GM12873 (cell line): ENCODE data around the gene EPG5.

ENCODE experiments used
- TF ChIP-seq, protein P1 (sequence below): IDR thresholded peaks from 2 replicates; pipeline ENCODE4 v1.5.1; 2012; ENCODE audit warnings: low read depth, mild to moderate bottlenecking, moderate library complexity, low read length, control low read depth; ENCODE audit not compliant: insufficient read depth; ENCODE audit errors: missing control alignments

The EPG5 gene

DNA sequence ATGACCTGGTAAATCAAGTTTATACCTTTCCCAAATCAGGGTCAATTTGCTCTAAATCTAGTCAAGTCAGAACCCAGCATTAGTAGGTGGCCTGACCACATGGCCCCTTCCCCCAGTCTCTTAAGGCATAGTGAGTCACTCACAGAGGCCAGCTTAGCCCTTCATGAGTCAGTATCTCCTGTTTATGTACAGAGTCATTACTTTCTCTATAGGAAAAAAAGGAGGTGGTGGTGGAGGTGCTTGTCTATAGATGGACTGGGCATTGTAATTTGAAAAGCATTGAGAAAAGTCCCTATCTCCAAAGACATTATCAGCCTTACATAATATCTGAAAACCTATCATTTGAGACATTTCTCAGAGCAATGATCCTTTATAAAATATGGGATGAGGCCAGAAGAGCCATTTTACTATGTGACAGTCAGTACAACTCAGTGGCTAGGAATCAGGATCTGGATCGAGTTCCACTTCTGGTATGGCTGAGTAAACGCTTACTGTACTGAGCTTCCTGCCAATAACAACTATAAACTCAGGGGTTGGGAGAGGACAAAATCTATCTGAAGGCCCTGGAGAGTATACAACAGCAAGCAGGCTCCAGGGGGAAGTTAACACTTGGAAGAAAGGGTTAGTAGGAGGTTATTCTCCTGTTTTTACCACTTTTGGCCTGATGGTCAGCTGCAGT, 164.2 kb downstream of the EPG5 start:
- TF ChIP-seq, protein P1, sequence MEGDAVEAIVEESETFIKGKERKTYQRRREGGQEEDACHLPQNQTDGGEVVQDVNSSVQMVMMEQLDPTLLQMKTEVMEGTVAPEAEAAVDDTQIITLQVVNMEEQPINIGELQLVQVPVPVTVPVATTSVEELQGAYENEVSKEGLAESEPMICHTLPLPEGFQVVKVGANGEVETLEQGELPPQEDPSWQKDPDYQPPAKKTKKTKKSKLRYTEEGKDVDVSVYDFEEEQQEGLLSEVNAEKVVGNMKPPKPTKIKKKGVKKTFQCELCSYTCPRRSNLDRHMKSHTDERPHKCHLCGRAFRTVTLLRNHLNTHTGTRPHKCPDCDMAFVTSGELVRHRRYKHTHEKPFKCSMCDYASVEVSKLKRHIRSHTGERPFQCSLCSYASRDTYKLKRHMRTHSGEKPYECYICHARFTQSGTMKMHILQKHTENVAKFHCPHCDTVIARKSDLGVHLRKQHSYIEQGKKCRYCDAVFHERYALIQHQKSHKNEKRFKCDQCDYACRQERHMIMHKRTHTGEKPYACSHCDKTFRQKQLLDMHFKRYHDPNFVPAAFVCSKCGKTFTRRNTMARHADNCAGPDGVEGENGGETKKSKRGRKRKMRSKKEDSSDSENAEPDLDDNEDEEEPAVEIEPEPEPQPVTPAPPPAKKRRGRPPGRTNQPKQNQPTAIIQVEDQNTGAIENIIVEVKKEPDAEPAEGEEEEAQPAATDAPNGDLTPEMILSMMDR, result no peak

GRCh38 chr18:45801416-45802004, 165.6 kb downstream of the EPG5 start:
- TF ChIP-seq, protein P1, result no peak
